GM19468 (cell line): Measurements from ENCODE around the gene FILIP1L.

ENCODE experiments used
- ATAC-seq: cut with Tn5 transposase; IDR thresholded peaks from one replicate; pipeline ENCODE4 v1.9.1; 2021; ENCODE audit warnings: mild to moderate bottlenecking, moderate library complexity, moderate number of reproducible peaks; ENCODE audit not compliant: unreplicated experiment; ENCODE audit errors: extremely low read depth

The FILIP1L gene

DNA sequence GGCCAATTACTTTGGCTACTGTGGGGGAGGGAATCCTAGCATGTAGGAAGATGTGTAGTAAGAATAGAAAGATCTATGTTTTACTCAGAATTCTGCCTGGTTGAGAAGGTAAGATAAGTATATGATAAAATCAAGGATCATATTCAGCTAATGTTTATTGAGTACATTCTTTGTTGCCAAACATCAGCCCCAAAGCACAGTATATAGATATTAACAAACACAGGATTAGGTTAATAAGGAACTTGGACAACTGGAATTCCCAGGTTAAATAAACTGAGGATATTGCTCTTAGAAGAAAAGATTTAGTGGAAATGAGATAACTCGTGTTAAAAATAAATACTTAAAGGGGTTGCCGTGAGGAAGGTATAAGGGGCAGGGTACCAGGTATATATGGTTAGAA is 129.6 kb downstream of the FILIP1L start:
- no peak for ATAC-seq

DNA sequence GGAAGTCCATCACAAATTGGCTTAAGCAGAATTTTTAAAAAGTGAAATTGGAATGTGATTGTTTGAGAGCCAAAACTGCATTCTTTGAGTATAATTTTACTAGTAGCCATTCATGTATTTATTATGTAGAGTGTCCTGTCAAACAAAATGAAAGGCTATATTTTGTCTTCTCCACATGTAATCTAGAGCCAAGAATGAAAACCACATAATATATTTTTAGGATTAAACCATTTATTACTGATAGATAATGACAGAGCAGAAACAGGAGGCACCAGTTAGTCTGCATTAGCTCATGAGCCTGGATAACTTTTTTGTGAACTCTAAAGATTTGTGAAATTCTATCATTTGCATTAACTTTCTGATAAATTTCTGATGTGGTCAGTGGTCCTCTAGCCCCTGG is 130.2 kb downstream of the FILIP1L start:
- ATAC-seq, result no peak

DNA sequence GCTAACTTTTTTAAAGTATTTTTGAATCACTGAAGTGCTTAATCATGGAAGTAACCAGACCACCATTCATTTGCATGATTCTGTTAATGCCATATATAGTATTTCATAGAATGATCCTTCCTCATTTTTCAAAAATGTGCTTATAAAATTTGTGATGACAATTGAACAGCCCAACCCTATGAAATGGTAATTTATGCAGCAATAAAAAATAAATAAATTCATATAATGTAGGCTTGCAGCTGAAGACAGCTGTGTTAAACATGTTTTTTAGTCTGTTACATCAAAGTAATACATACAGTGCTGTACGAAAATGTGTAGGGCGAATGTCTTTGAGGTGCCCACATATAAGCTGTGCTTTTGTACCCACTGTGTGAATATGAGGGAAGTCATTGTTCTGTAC is 131.7 kb downstream of the FILIP1L start:
- ATAC-seq, result no peak

- ATAC-seq, result no peak
Observed at GRCh38 chr3:99981138-99981537, 133.2 kb downstream of the FILIP1L start.

DNA sequence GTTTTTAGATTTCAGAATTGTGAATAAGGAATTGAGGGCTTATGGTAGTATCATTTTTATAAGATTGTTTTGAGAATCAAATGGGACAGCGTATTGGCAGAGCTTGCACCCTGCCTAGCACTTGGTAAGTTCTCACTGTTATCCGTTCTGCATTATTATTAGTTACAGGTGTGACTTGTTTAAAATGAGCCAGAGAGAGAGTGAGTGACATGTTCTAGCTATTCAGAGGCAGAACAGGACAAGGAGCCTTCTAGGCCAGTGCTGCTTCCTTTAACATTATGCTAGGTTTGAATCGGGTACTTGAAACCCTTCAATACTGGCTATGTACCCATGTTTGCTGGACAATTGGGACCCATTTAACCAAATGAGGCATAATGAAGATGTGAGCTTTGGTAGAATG is 133.7 kb downstream of the FILIP1L start:
- ATAC-seq, result no peak

DNA sequence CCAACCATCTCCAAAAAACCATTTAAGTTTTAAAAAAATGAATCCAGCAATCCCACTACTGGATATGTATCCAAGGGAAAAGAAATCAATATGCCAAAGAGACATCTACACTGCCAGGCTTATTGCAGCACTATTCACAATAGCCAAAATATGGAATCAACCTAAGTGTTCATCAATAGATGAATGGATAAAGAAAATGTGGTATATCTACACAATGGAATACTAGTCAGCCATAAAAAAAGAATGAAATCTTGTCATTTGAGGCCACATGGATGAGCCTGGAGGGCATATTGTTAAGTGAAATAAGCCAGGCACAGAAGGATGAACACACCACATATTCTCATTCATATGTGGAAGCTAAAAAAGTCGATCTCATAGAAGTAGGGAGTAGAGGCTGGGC is 136.1 kb downstream of the FILIP1L start:
- no peak for ATAC-seq

- ATAC-seq, result no peak
Observed at GRCh38 chr3:99976584-99976983, 137.7 kb downstream of the FILIP1L start.

GRCh38 chr3:99974989-99975388 is 139.3 kb downstream of the FILIP1L start:
- no peak for ATAC-seq

- ATAC-seq, result no peak
Observed at GRCh38 chr3:99972380-99973104, 141.8 kb downstream of the FILIP1L start.

DNA sequence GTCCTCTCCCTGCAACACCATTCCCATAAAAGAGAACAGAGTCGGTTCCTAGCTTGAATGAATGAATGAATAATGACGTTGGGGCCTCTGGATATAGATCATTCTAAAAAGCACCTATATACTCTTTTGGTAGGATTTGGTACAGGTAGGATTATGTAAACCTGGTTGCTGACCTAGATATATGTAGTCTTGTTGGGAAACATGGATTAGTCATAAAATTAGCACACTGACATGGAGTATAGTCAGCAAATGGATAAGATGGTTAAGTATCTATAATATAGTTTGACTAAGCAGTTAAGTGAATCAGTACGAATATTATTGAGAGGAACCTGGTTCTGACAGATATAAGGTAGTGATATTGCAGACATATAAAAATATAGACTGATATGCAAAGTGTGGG is 142.5 kb downstream of the FILIP1L start:
- no peak for ATAC-seq

GRCh38 chr3:99970198-99970597 is 144.1 kb downstream of the FILIP1L start:
- peak; percentile 79 for ATAC-seq

DNA sequence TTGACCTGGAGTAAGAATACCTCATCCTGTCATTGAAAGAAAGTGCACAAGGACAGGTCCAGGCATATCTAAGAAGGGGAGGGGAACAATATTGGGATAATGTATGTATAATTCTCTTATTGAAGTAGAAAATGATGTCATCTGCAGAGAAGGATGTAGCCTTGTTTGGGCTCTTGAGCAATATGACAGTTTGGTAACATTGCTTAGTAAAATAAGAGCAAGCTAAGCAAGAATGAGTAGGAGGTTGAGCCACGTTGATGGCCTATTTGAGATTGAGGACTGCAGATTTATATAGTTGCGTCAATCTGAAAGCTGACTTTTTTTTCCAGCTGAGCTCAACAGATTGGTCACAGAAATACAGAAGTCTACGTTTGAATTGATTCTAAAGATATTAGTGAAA is 145.2 kb downstream of the FILIP1L start:
- no peak for ATAC-seq

GRCh38 chr3:99967796-99968195 is 146.5 kb downstream of the FILIP1L start:
- ATAC-seq, result no peak

GRCh38 chr3:99966662-99967416 is 147.5 kb downstream of the FILIP1L start:
- no peak for ATAC-seq

- no peak for ATAC-seq
Observed at GRCh38 chr3:99965681-99966408, 148.5 kb downstream of the FILIP1L start.

- no peak for ATAC-seq
Observed at GRCh38 chr3:99965077-99965476, 149.2 kb downstream of the FILIP1L start.

GRCh38 chr3:99962703-99963102 is 151.6 kb downstream of the FILIP1L start:
- no peak for ATAC-seq

- no peak for ATAC-seq
Observed at GRCh38 chr3:99961756-99962515, 152.4 kb downstream of the FILIP1L start.

DNA sequence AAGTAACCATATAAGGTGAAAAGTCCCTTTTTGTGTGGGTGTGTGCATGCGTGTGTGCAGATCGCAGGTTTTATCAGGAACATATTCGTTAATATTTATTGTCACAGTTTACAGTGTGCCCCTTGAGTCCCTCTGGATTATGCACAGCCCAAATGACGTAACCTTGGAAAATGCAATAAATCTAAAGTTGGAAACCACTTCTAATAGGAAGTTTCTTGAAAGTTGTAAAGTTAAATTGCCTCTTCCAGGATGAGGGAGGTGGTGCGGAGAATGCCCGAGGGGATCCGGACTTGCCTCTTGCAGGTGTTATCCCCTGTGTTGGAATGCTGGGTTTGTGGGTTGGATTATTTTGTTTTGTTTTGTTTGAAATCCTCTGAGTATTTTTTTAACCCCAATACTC is 153.4 kb downstream of the FILIP1L start:
- no peak for ATAC-seq

GRCh38 chr3:99960123-99960878 is 154.0 kb downstream of the FILIP1L start:
- no peak for ATAC-seq
